Spleen (tissue), 7 donors: Measurements from ENCODE around the gene KCNAB1.

Experiments
- POLR2A ChIP-seq, 3 donors: fragments of 450-650 bp; IDR thresholded peaks; one replicate each; pipeline ENCODE4 v1.5.1; 2017; ENCODE audit warnings: antibody characterized with exemption in 3 of 3, mild to moderate bottlenecking in 1 of 3
- TF ChIP-seq, protein P1 (sequence below), 11 experiments: fragments of 200-600 bp in 7 of 11; fragments of 450-650 bp in 4 of 11; sonication (generic) in 4 of 11; IDR thresholded peaks in 8 of 11; conservative IDR thresholded peaks in 3 of 11; 1 replicate in 7 of 11; 2 replicates in 4 of 11; pipeline versions ENCODE4 v1.4.0 to v1.8.0; 2016 to 2021; ENCODE audit warnings: antibody characterized with exemption in 11 of 11, inconsistent platforms in 4 of 11, mild to moderate bottlenecking in 1 of 11
- donor health status: DM: no; HTN: no; CAD: no; lungs with moderate emphysema.
- donor health status: DM: no; HTN: no; CAD: no.
- donor health status: DM: no; HTN: no; CAD: no.

DNA sequence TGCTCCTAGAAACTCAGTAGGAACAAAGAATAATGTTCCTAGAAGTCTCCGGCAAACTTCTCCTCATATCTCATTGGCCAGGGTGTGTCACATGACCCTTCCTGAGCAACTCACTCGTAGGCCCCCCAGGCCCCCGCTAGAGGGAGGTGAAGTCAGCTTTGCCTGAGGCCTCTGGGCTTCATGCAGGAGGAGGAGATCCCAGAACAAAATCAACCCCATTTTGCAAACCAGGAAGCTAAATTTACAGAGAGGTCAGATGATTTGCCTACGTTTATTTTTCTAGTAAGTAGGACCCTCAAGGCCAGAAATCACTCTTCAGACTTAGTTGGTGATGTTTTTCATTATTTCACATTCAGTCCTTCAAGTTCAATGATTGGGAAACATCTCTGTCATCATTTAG, 335.5 kb downstream of the KCNAB1 start:
- TF ChIP-seq, protein P1, sequence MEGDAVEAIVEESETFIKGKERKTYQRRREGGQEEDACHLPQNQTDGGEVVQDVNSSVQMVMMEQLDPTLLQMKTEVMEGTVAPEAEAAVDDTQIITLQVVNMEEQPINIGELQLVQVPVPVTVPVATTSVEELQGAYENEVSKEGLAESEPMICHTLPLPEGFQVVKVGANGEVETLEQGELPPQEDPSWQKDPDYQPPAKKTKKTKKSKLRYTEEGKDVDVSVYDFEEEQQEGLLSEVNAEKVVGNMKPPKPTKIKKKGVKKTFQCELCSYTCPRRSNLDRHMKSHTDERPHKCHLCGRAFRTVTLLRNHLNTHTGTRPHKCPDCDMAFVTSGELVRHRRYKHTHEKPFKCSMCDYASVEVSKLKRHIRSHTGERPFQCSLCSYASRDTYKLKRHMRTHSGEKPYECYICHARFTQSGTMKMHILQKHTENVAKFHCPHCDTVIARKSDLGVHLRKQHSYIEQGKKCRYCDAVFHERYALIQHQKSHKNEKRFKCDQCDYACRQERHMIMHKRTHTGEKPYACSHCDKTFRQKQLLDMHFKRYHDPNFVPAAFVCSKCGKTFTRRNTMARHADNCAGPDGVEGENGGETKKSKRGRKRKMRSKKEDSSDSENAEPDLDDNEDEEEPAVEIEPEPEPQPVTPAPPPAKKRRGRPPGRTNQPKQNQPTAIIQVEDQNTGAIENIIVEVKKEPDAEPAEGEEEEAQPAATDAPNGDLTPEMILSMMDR (IDR thresholded peaks at IDR 0.05 in 8 of 11, conservative IDR thresholded peaks at IDR 0.05 in 3 of 11), result no peak
- TF ChIP-seq POLR2A (IDR thresholded peaks at IDR 0.05), result no peak
